Fibroblast of skin of right biceps (primary cell): Measurements from ENCODE around the gene ZFYVE26.
A peak's percentile ranks its signal among the peaks of the same experiment; 100 is the strongest.
"Not testable (repeated sequence)": the region's sequence is repeated elsewhere in the genome, so short reads cannot be mapped to it uniquely, and the experiment has no call there.

ENCODE experiments used
- DNase-seq: peaks from one replicate; pipeline ENCODE4 v3.0.0-alpha.2; 2013

The ZFYVE26 gene

GRCh38 chr14:67704484-67705089, 111.8 kb downstream of the ZFYVE26 start:
- DNase-seq = peak; percentile 35

GRCh38 chr14:67703997-67704396, 112.4 kb downstream of the ZFYVE26 start:
- DNase-seq = no peak

- DNase-seq = not testable (repeated sequence)
Observed at GRCh38 chr14:67701492-67701891, 114.9 kb downstream of the ZFYVE26 start, which contains the start of gene RDH12. TSS of gene RDH12 (plus strand) at chr14:67701886. CDS start at chr14:67722643, 20,757 bp downstream.

- no peak for DNase-seq
Observed at GRCh38 chr14:67698179-67698578, 118.2 kb downstream of the ZFYVE26 start.

GRCh38 chr14:67697006-67697405, 119.4 kb downstream of the ZFYVE26 start:
- DNase-seq = no peak
